BLaER1 treated with 17β-estradiol and CSF1 and Interleukin-3, amounts not matched to agents 10 nM and 100 nM (cell line): Measurements from ENCODE around the gene NCR2.

Source experiments
- H3K27ac ChIP-seq, 11 experiments: shearing (Covaris generic); formaldehyde crosslinking; 2 replicates each; pipeline ENCODE4 v1.8.1; 2022
- H3K27me3 ChIP-seq, 11 experiments: shearing (Covaris generic); formaldehyde crosslinking; 2 replicates each; pipeline ENCODE4 v1.8.1; 2022
- H3K36me3 ChIP-seq, 11 experiments: shearing (Covaris generic); formaldehyde crosslinking; 2 replicates each; pipeline ENCODE4 v1.8.1; 2022
- H3K4me1 ChIP-seq, 10 experiments: shearing (Covaris generic); formaldehyde crosslinking; 2 replicates each; pipeline ENCODE4 v1.8.1; 2022
- H3K4me2 ChIP-seq, 11 experiments: shearing (Covaris generic); formaldehyde crosslinking; 2 replicates each; pipeline ENCODE4 v1.8.1; 2022
- H3K4me3 ChIP-seq, 10 experiments: shearing (Covaris generic); formaldehyde crosslinking; 2 replicates each; pipeline ENCODE4 v1.8.1; 2022
- H3K9ac ChIP-seq, 11 experiments: shearing (Covaris generic); formaldehyde crosslinking; 2 replicates each; pipeline ENCODE4 v1.8.1; 2022
- H3K9me3 ChIP-seq, 11 experiments: shearing (Covaris generic); formaldehyde crosslinking; replicated peaks in 1 of 11; 2 replicates each; pipeline ENCODE4 v1.8.1; 2022
- H4K20me1 ChIP-seq, 11 experiments: shearing (Covaris generic); formaldehyde crosslinking; 2 replicates each; pipeline ENCODE4 v1.8.1; 2022
- Cebpa-rat ChIP-seq, 11 experiments: shearing (Covaris generic); IDR thresholded peaks; 2 replicates each; pipeline ENCODE4 v1.8.1; 2022

The NCR2 gene

DNA sequence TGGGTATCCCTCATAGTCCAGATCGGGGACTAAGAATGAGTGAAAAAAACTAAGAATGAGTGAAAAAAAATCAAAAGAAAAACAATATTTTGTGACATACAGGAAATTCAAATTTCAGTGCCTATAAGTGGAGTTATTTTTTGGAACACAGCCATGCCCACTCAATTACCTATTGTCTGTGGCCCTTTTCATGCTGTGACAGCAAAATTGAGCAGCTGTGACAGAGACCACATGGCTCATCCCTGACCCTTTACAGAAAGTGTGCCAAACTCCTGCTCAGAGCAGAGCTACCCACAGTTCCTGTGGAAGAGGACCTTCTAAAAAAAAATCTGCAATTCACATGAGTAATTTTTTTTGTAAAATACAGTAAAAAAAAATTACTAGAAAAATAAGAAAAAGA, 1.4 kb downstream of the NCR2 start:
- Histone ChIP-seq H3K27me3 (0 out of 22 replicates have a peak, but pooled peaks cover 0 to 4% (median 0%) of the 10 kb centered on the region in 11 experiments), H3K4me3 (no peak overlapping the region), H4K20me1 (no peaks in the 10 kb centered on the region; a peak in 1 of 22 replicates), H3K36me3 (no peaks in the 10 kb centered on the region), H3K4me2 (peak overlapping the region in 3 of 11 experiments; percentile 5 to 68 (median 58); a peak in 3 of 22 replicates), H3K4me1 (peaks cover 39 to 52% (median 48%) of the 10 kb centered on the region in 10 experiments), H3K9me3 (no peaks in the 10 kb centered on the region), H3K9ac (no peak overlapping the region), H3K27ac (no peak overlapping the region)
- TF ChIP-seq Cebpa-rat (IDR thresholded peaks at IDR 0.05) = no peak

DNA sequence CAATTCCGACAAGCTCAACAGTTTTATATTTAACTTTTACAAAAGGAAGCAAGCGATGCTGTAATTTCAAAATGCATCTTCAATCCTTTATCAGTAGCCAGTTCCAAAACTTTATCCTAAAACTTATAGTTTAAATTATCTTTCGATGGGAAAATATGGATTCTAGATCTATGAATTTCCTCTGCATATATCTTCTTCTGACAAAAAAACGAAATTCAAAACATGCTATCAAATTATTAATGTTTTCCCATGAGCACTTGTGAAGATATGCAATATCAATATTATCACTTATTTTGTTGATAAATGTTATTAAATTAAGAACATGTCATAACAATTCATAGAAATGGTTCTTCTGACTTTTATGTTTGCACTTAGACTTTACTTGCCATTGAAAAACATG, 2.3 kb downstream of the NCR2 start:
- H3K9me3 ChIP-seq = no peaks in the 10 kb centered on the region
- TF ChIP-seq Cebpa-rat (IDR thresholded peaks at IDR 0.05) = no peak
- no peaks in the 10 kb centered on the region for H3K36me3 ChIP-seq
- no peaks in the 10 kb centered on the region; a peak in 1 of 22 replicates for H4K20me1 ChIP-seq
- H3K4me1 ChIP-seq = peaks cover 32 to 43% (median 39%) of the 10 kb centered on the region in 10 experiments
- H3K9ac ChIP-seq = no peak overlapping the region
- H3K27me3 ChIP-seq = 0 out of 22 replicates have a peak, but pooled peaks cover 0 to 4% (median 0%) of the 10 kb centered on the region in 11 experiments
- H3K27ac ChIP-seq = no peak overlapping the region
- no peak overlapping the region for H3K4me2 ChIP-seq
- H3K4me3 ChIP-seq = no peak overlapping the region

DNA sequence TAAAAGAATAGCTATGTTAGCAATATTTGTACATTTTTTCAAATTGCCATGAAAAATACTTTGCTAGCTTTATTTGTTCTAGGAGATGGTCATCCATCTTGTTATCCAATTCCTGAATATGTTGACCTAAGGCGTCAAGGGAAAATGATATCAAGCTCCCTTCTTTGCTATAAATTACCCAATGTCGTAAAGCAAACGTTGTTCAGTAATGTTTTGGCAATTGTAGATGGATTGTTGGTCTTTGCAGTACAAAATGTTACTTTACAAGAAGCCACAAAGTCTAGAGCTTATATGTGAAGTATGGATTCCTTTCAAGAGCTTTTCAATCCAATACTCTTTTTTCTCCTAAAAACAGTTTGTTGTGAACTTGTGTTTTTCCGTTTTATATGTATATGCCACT, 3.3 kb downstream of the NCR2 start:
- Histone ChIP-seq H3K9ac (no peak overlapping the region), H3K4me3 (no peak overlapping the region), H3K9me3 (no peaks in the 10 kb centered on the region), H3K4me2 (no peak overlapping the region), H3K36me3 (no peaks in the 10 kb centered on the region), H3K27me3 (0 out of 22 replicates have a peak, but pooled peaks cover 0 to 4% (median 0%) of the 10 kb centered on the region in 11 experiments), H3K27ac (no peak overlapping the region), H3K4me1 (peaks cover 22 to 34% (median 30%) of the 10 kb centered on the region in 10 experiments), H4K20me1 (no peaks in the 10 kb centered on the region; a peak in 1 of 22 replicates)
- TF ChIP-seq Cebpa-rat (IDR thresholded peaks at IDR 0.05) = no peak

DNA sequence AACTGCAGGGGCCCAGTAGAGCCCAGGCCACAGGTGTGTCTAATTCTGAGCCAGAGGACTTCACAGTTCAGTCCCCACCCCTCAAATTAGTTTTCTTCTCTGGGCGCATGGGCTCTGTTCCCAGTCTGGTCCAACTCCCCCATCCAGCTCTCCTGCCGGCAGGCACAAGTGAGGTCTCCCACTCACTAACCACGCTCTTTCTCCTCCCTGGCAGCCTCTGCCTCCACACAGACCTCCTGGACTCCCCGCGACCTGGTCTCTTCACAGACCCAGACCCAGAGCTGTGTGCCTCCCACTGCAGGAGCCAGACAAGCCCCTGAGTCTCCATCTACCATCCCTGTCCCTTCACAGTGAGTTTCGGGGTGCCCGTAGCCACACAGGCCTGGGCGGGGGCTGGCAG, 6.2 kb downstream of the NCR2 start:
- Histone ChIP-seq H3K9me3 (no peaks in the 10 kb centered on the region), H3K4me2 (no peak overlapping the region), H3K4me1 (peaks cover 0 to 16% (median 9%) of the 10 kb centered on the region in 10 experiments; a peak in 12 of 20 replicates), H3K27ac (no peak overlapping the region), H3K4me3 (no peak overlapping the region), H3K9ac (no peak overlapping the region), H4K20me1 (no peaks in the 10 kb centered on the region), H3K36me3 (no peaks in the 10 kb centered on the region), H3K27me3 (no peaks in the 10 kb centered on the region)
- no peak for TF ChIP-seq Cebpa-rat (IDR thresholded peaks at IDR 0.05)

DNA sequence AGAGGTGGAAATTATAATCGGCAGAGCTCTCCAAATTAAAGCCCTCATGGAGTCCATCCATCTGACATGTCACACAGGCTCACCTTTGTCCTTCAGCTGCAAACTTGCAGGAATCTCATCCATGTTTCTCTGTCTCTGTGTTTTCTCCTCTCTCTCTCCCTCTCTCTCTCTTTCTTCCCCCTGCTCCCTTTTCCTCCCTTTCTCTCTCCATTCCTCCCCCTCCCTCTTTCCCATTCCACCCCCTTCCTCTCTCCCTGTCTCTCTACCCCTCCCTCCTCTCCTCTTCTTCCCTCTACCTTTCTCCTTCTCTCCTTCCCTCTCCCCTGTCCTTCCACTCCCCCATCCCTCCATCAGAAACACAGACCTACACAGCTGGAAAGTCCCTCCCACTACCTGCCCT, 6.8 kb downstream of the NCR2 start:
- peaks cover 0 to 4% (median 2%) of the 10 kb centered on the region in 11 experiments; a peak in 13 of 22 replicates for H3K9me3 ChIP-seq
- no peak overlapping the region for H3K4me3 ChIP-seq
- H3K4me2 ChIP-seq = no peak overlapping the region
- H3K27ac ChIP-seq = no peak overlapping the region
- H3K36me3 ChIP-seq = no peaks in the 10 kb centered on the region
- TF ChIP-seq Cebpa-rat (IDR thresholded peaks at IDR 0.05) = no peak
- no peaks in the 10 kb centered on the region for H4K20me1 ChIP-seq
- no peaks in the 10 kb centered on the region for H3K27me3 ChIP-seq
- H3K4me1 ChIP-seq = peaks cover 0 to 12% (median 7%) of the 10 kb centered on the region in 10 experiments; a peak in 9 of 20 replicates
- no peak overlapping the region for H3K9ac ChIP-seq

DNA sequence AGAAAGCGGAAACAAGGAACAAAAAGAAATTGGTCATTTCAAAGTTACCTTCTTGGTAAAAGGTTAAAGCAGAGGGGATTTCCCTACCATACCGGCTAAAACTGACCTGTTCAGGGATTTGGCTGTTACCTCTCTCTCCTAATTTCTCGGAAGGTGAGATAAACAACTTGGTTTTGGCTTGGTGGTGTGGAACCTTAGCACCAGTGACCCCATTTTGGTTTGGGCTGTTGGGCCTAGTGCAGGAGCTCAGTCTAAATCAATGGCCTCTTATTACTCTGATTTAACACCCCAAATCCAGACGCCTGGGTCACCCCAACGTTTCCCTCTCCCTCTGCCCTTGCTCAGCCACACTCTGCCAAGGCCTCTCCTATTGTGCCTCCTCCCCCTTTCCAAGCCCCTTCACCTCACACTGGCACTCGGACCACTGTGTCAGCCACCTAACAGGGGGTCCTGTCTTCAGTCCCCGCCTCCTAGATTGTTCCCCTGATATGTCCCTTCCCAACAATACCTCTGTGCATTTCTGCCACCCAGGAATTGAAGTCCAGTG, 8.3 kb downstream of the NCR2 start:
- Histone ChIP-seq H3K36me3 (no peaks in the 10 kb centered on the region), H3K27ac (no peak overlapping the region), H3K4me1 (peaks cover 0 to 12% (median 7%) of the 10 kb centered on the region in 10 experiments; a peak in 9 of 20 replicates), H3K9ac (no peak overlapping the region), H3K4me2 (no peak overlapping the region), H4K20me1 (no peaks in the 10 kb centered on the region), H3K27me3 (no peaks in the 10 kb centered on the region), H3K4me3 (no peak overlapping the region), H3K9me3 (peaks cover 14 to 19% (median 17%) of the 10 kb centered on the region in 11 experiments)
- no peak for TF ChIP-seq Cebpa-rat (IDR thresholded peaks at IDR 0.05)

DNA sequence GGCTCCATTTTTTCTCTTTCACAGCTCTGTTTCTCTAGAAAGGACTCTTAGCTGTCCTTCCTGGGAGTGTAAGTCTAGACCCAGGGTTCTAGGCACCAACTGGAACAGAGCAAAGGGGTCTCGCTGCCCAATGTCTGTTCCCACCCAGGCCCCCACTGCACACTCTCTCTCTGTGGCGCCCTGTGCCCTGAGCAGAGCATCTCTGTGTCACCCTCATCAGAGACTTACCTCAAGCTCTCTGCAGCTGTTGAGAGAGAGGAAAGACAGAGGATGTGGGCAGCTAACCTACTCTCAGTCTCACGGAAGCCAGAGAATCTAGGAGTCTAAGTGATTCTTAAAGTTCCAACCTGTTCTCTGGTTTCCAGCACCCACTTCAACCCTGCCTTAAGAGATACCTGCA, 9.5 kb downstream of the NCR2 start:
- peak overlapping the region in 7 of 11 experiments; percentile 5 to 46 (median 18); a peak in 8 of 22 replicates for H3K4me2 ChIP-seq
- H3K9me3 ChIP-seq = peaks cover 16 to 24% (median 19%) of the 10 kb centered on the region in 11 experiments
- no peaks in the 10 kb centered on the region for H3K36me3 ChIP-seq
- no peak overlapping the region for H3K27ac ChIP-seq
- no peaks in the 10 kb centered on the region for H3K27me3 ChIP-seq
- no peak for TF ChIP-seq Cebpa-rat (IDR thresholded peaks at IDR 0.05)
- H4K20me1 ChIP-seq = no peaks in the 10 kb centered on the region
- H3K4me1 ChIP-seq = peaks cover 0 to 12% (median 7%) of the 10 kb centered on the region in 10 experiments; a peak in 9 of 20 replicates
- no peak overlapping the region for H3K4me3 ChIP-seq
- H3K9ac ChIP-seq = no peak overlapping the region

DNA sequence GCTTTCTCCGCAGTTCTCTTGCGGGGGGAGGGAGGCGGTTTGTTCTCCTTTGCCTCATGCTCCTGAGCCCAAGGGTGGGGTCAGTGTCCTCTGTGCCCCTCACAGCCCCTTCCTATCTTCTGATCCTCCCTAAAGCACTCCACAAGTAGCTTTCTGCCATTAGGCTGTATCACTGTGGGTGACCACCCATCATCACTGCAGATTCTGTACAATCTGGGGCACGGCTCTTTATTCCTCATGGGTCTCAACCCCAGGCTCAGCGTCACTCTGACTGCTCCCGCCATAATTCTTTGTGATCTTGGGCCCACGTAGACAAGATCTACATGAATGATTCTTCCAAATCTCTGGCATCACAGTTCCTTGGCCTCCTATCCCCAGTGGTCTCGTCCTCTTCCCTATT, 10.5 kb downstream of the NCR2 start:
- Histone ChIP-seq H3K9ac (no peak overlapping the region), H3K27me3 (no peaks in the 10 kb centered on the region), H3K27ac (no peak overlapping the region), H3K4me1 (peaks cover 0 to 12% (median 7%) of the 10 kb centered on the region in 10 experiments; a peak in 9 of 20 replicates), H3K4me2 (0 out of 22 replicates have a peak overlapping the region, but pooled peaks of 1 of the 11 experiments have one; percentile 10), H4K20me1 (no peaks in the 10 kb centered on the region), H3K4me3 (no peak overlapping the region), H3K36me3 (no peaks in the 10 kb centered on the region), H3K9me3 (peaks cover 16 to 24% (median 19%) of the 10 kb centered on the region in 11 experiments)
- TF ChIP-seq Cebpa-rat (IDR thresholded peaks at IDR 0.05) = no peak

DNA sequence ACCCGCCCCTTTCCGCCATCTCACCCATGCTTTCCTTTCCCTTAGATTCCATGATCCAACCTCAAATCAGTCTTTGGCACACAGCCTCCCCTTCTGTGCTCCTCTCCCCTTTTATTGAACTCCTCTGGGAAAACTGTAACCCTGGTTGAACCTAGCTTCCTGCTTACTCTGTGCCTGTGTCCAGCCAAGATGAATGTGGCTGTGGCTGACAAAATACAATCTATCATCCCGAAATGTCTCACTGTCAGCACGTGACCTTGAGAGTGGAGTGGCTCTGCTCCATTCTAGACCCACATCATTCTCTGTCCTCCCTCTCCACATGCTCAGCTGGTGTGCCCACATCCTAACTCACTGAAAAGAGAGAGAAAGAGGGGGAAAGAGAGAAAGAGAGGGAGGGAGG, 11.0 kb downstream of the NCR2 start:
- Histone ChIP-seq H3K27ac (no peak overlapping the region), H3K4me1 (peaks cover 0 to 12% (median 7%) of the 10 kb centered on the region in 10 experiments; a peak in 9 of 20 replicates), H3K27me3 (no peaks in the 10 kb centered on the region), H3K4me2 (no peak overlapping the region), H3K36me3 (no peaks in the 10 kb centered on the region), H3K4me3 (no peak overlapping the region), H4K20me1 (no peaks in the 10 kb centered on the region), H3K9ac (no peak overlapping the region), H3K9me3 (peaks cover 16 to 24% (median 19%) of the 10 kb centered on the region in 11 experiments)
- no peak for TF ChIP-seq Cebpa-rat (IDR thresholded peaks at IDR 0.05)
